Measurements from ENCODE around the gene FRG2.
"Not testable (repeated sequence)": the region's sequence is repeated elsewhere in the genome, so short reads cannot be mapped to it uniquely, and the experiment has no call there.

DNA sequence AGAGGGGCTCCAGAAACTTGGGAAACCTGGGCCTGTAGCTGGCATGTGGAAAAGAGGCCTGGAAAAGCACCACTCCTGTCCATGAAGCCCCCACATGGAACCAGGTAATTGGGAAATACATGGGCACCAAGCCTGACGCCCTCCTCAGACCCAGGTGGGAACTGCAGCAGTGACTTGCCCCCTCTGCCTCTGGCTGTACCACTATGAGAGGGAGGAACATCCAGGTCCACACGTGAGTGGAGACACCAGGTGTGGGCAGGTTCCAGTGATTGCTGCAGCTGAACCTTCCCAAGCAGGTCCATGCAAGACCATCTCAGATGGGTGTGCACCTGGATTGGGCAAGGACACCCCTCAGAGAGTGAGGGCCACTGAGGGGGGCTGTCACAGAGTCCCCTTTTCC, 46.8 kb downstream of the FRG2 start:
- TF ChIP-seq, protein P1, sequence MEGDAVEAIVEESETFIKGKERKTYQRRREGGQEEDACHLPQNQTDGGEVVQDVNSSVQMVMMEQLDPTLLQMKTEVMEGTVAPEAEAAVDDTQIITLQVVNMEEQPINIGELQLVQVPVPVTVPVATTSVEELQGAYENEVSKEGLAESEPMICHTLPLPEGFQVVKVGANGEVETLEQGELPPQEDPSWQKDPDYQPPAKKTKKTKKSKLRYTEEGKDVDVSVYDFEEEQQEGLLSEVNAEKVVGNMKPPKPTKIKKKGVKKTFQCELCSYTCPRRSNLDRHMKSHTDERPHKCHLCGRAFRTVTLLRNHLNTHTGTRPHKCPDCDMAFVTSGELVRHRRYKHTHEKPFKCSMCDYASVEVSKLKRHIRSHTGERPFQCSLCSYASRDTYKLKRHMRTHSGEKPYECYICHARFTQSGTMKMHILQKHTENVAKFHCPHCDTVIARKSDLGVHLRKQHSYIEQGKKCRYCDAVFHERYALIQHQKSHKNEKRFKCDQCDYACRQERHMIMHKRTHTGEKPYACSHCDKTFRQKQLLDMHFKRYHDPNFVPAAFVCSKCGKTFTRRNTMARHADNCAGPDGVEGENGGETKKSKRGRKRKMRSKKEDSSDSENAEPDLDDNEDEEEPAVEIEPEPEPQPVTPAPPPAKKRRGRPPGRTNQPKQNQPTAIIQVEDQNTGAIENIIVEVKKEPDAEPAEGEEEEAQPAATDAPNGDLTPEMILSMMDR (IDR thresholded peaks at IDR 0.05) = not testable (repeated sequence)
- TF ChIP-seq POLR2A (IDR thresholded peaks at IDR 0.05) = not testable (repeated sequence)

Data from adrenal gland (tissue), 5 donors.